Measurements from ENCODE around the gene R3HDM1.
"Not testable (repeated sequence)": the region's sequence is repeated elsewhere in the genome, so short reads cannot be mapped to it uniquely, and the experiment has no call there.

Gene R3HDM1

GRCh38 chr2:135532581-135532980 is 1.3 kb downstream of the R3HDM1 start:
- Histone ChIP-seq H3K4me2 (ENCODE audit: insufficient read depth, low read length, poor library complexity, severe bottlenecking) (no peak overlapping the region), H3K4me3 (ENCODE audit: low read length in 2 of 2) (peak overlapping the region in 1 of 2 donors; percentile 65), H4K8ac (ENCODE audit: low read depth, low read length) (no peak overlapping the region), H3K36me3 (replicated peaks in 1 of 2; ENCODE audit: control insufficient read depth in 2 of 2, insufficient read depth in 2 of 2, low read length in 2 of 2) (peaks cover 2 to 7% of the 10 kb centered on the region in 2 donors), H3K27me3 (ENCODE audit: control insufficient read depth in 3 of 3, insufficient read depth in 3 of 3, low read depth in 1 of 3, low read length in 3 of 3) (no peaks in the 10 kb centered on the region), H4K91ac (ENCODE audit: low read depth, low read length, poor library complexity) (no peak overlapping the region), H2BK15ac (ENCODE audit: low read length) (no peak overlapping the region), H2BK120ac (ENCODE audit: low read depth, low read length) (no peak overlapping the region), H3K27ac (replicated peaks; ENCODE audit: low read length) (no peak overlapping the region), H3K23ac (ENCODE audit: low read depth, low read length, poor library complexity) (no peak overlapping the region), H3K4me1 (ENCODE audit: control insufficient read depth in 2 of 2, insufficient read depth in 1 of 2, low read depth in 1 of 2, low read length in 2 of 2) (peaks cover 0 to 2% of the 10 kb centered on the region in 2 donors), H2BK5ac (ENCODE audit: low read length) (no peak overlapping the region), H3K79me1 (ENCODE audit: low read depth, low read length) (peaks cover 6% of the 10 kb centered on the region), H2BK12ac (ENCODE audit: low read length) (no peak overlapping the region), H3K9me3 (replicated peaks in 1 of 2; ENCODE audit: control insufficient read depth in 2 of 2, insufficient read depth in 1 of 2, low read depth in 1 of 2, low read length in 2 of 2) (peaks cover 5 to 16% of the 10 kb centered on the region in 2 donors), H3K9ac (ENCODE audit: low read depth, low read length, poor library complexity) (no peak overlapping the region), H2AFZ (ENCODE audit: low read length) (no peak overlapping the region), H3K4ac (ENCODE audit: low read length) (no peak overlapping the region), H3K18ac (ENCODE audit: low read length) (no peak overlapping the region), H2AK5ac (ENCODE audit: low read depth, low read length) (no peak overlapping the region), H3K14ac (ENCODE audit: low read length) (no peak overlapping the region)
- no peak for DNase-seq (ENCODE audit: low spot score)
- WGBS, 2 donors (ENCODE audit: extremely low coverage in 2 of 2, insufficient read length in 2 of 2, insufficient replicate concordance in 1 of 2): no CpG with 5 or more reads among the region's 3 CpGs

GRCh38 chr2:135533545-135533944 is 2.3 kb downstream of the R3HDM1 start:
- H3K27ac ChIP-seq (replicated peaks; ENCODE audit: low read length); H3K4ac ChIP-seq (ENCODE audit: low read length); H2AK5ac ChIP-seq (ENCODE audit: low read depth, low read length); H3K18ac ChIP-seq (ENCODE audit: low read length); H3K9ac ChIP-seq (ENCODE audit: low read depth, low read length, poor library complexity); H2BK120ac ChIP-seq (ENCODE audit: low read depth, low read length); H3K27me3 ChIP-seq (ENCODE audit: control insufficient read depth in 3 of 3, insufficient read depth in 3 of 3, low read depth in 1 of 3, low read length in 3 of 3); H3K4me2 ChIP-seq (ENCODE audit: insufficient read depth, low read length, poor library complexity, severe bottlenecking); H3K79me1 ChIP-seq (ENCODE audit: low read depth, low read length); H3K4me1 ChIP-seq (ENCODE audit: control insufficient read depth in 2 of 2, insufficient read depth in 1 of 2, low read depth in 1 of 2, low read length in 2 of 2); H4K91ac ChIP-seq (ENCODE audit: low read depth, low read length, poor library complexity); H2BK12ac ChIP-seq (ENCODE audit: low read length); H2AFZ ChIP-seq (ENCODE audit: low read length); DNase-seq (ENCODE audit: low spot score); H4K8ac ChIP-seq (ENCODE audit: low read depth, low read length); H2BK5ac ChIP-seq (ENCODE audit: low read length); H2BK15ac ChIP-seq (ENCODE audit: low read length); H3K23ac ChIP-seq (ENCODE audit: low read depth, low read length, poor library complexity); H3K4me3 ChIP-seq (ENCODE audit: low read length in 2 of 2); H3K14ac ChIP-seq (ENCODE audit: low read length): not testable (repeated sequence)
- Histone ChIP-seq H3K9me3 (replicated peaks in 1 of 2; ENCODE audit: control insufficient read depth in 2 of 2, insufficient read depth in 1 of 2, low read depth in 1 of 2, low read length in 2 of 2) (peaks cover 7 to 19% of the 10 kb centered on the region in 2 donors), H3K36me3 (replicated peaks in 1 of 2; ENCODE audit: control insufficient read depth in 2 of 2, insufficient read depth in 2 of 2, low read length in 2 of 2) (peaks cover 2 to 10% of the 10 kb centered on the region in 2 donors)
- no CpG with 5 or more reads among the region's 15 CpGs for WGBS, 2 donors (ENCODE audit: extremely low coverage in 2 of 2, insufficient read length in 2 of 2, insufficient replicate concordance in 1 of 2)

- Histone ChIP-seq H3K18ac (ENCODE audit: low read length) (no peak overlapping the region), H2BK15ac (ENCODE audit: low read length) (no peak overlapping the region), H4K91ac (ENCODE audit: low read depth, low read length, poor library complexity) (no peak overlapping the region), H2BK12ac (ENCODE audit: low read length) (no peak overlapping the region), H3K4ac (ENCODE audit: low read length) (no peak overlapping the region), H3K27ac (replicated peaks; ENCODE audit: low read length) (no peak overlapping the region), H3K9me3 (replicated peaks in 1 of 2; ENCODE audit: control insufficient read depth in 2 of 2, insufficient read depth in 1 of 2, low read depth in 1 of 2, low read length in 2 of 2) (peaks cover 0 to 4% of the 10 kb centered on the region in 2 donors), H3K9ac (ENCODE audit: low read depth, low read length, poor library complexity) (no peak overlapping the region), H3K27me3 (ENCODE audit: control insufficient read depth in 3 of 3, insufficient read depth in 3 of 3, low read depth in 1 of 3, low read length in 3 of 3) (no peaks in the 10 kb centered on the region), H3K4me3 (ENCODE audit: low read length in 2 of 2) (no peak overlapping the region), H3K4me1 (ENCODE audit: control insufficient read depth in 2 of 2, insufficient read depth in 1 of 2, low read depth in 1 of 2, low read length in 2 of 2) (peaks cover 0 to 2% of the 10 kb centered on the region in 2 donors), H4K8ac (ENCODE audit: low read depth, low read length) (no peak overlapping the region), H3K36me3 (replicated peaks in 1 of 2; ENCODE audit: control insufficient read depth in 2 of 2, insufficient read depth in 2 of 2, low read length in 2 of 2) (peaks cover 0 to 3% of the 10 kb centered on the region in 2 donors), H2AFZ (ENCODE audit: low read length) (no peak overlapping the region), H2BK120ac (ENCODE audit: low read depth, low read length) (no peak overlapping the region), H3K14ac (ENCODE audit: low read length) (no peak overlapping the region), H2AK5ac (ENCODE audit: low read depth, low read length) (no peak overlapping the region), H3K79me1 (ENCODE audit: low read depth, low read length) (peaks cover 3% of the 10 kb centered on the region), H3K23ac (ENCODE audit: low read depth, low read length, poor library complexity) (no peak overlapping the region), H2BK5ac (ENCODE audit: low read length) (no peak overlapping the region), H3K4me2 (ENCODE audit: insufficient read depth, low read length, poor library complexity, severe bottlenecking) (no peak overlapping the region)
- WGBS, 2 donors (ENCODE audit: extremely low coverage in 2 of 2, insufficient read length in 2 of 2, insufficient replicate concordance in 1 of 2): no CpG with 5 or more reads among the region's 3 CpGs
- DNase-seq (ENCODE audit: low spot score): no peak
These were observed 15.2 kb downstream of the R3HDM1 start for GRCh38 chr2:135546436-135546835.

- Histone ChIP-seq H3K9me3 (replicated peaks in 1 of 2; ENCODE audit: control insufficient read depth in 2 of 2, insufficient read depth in 1 of 2, low read depth in 1 of 2, low read length in 2 of 2) (peaks cover 0 to 4% of the 10 kb centered on the region in 2 donors), H2BK15ac (ENCODE audit: low read length) (no peak overlapping the region), H4K8ac (ENCODE audit: low read depth, low read length) (no peak overlapping the region), H3K27me3 (ENCODE audit: control insufficient read depth in 3 of 3, insufficient read depth in 3 of 3, low read depth in 1 of 3, low read length in 3 of 3) (no peaks in the 10 kb centered on the region), H2AFZ (ENCODE audit: low read length) (no peak overlapping the region), H3K18ac (ENCODE audit: low read length) (no peak overlapping the region), H2BK120ac (ENCODE audit: low read depth, low read length) (no peak overlapping the region), H3K4me1 (ENCODE audit: control insufficient read depth in 2 of 2, insufficient read depth in 1 of 2, low read depth in 1 of 2, low read length in 2 of 2) (peaks cover 0 to 2% of the 10 kb centered on the region in 2 donors), H2BK12ac (ENCODE audit: low read length) (no peak overlapping the region), H2AK5ac (ENCODE audit: low read depth, low read length) (no peak overlapping the region), H3K4ac (ENCODE audit: low read length) (no peak overlapping the region), H3K27ac (replicated peaks; ENCODE audit: low read length) (no peak overlapping the region), H3K79me1 (ENCODE audit: low read depth, low read length) (peaks cover 3% of the 10 kb centered on the region), H2BK5ac (ENCODE audit: low read length) (no peak overlapping the region), H3K14ac (ENCODE audit: low read length) (no peak overlapping the region), H3K36me3 (replicated peaks in 1 of 2; ENCODE audit: control insufficient read depth in 2 of 2, insufficient read depth in 2 of 2, low read length in 2 of 2) (peaks cover 0 to 3% of the 10 kb centered on the region in 2 donors), H3K4me3 (ENCODE audit: low read length in 2 of 2) (no peak overlapping the region), H3K4me2 (ENCODE audit: insufficient read depth, low read length, poor library complexity, severe bottlenecking) (no peak overlapping the region), H4K91ac (ENCODE audit: low read depth, low read length, poor library complexity) (no peak overlapping the region), H3K9ac (ENCODE audit: low read depth, low read length, poor library complexity) (no peak overlapping the region), H3K23ac (ENCODE audit: low read depth, low read length, poor library complexity) (no peak overlapping the region)
- no CpG with 5 or more reads among the region's 3 CpGs for WGBS, 2 donors (ENCODE audit: extremely low coverage in 2 of 2, insufficient read length in 2 of 2, insufficient replicate concordance in 1 of 2)
- DNase-seq (ENCODE audit: low spot score): no peak
These were observed 16.0 kb downstream of the R3HDM1 start for GRCh38 chr2:135547311-135547710.
